ENCODE data around the gene PRIMPOL. TPM values are rescaled to one million over a fixed set of nuclear protein-coding genes. Genes with fewer than 3 reads are reported as not detected.

Gene PRIMPOL
- total RNA-seq, 1 experiment from 2014 or later = 12.7 TPM

- BruUV-seq (replicated peaks) = no TSS peak
- no peaks in the 10 kb centered on the region for H3K27me3 Mint-ChIP-seq (ENCODE audit: unreplicated experiment)
- DNase-seq = no peak
- H3K27ac Mint-ChIP-seq (ENCODE audit: unreplicated experiment) = no peak overlapping the region
- CTCF ChIA-PET = interaction anchor here (0.5 kb wide), 1 partner anchor 42 kb away, joined by 3 read pairs; no protein-coding TSS in a partner anchor
- H3K36me3 Mint-ChIP-seq (ENCODE audit: insufficient read depth, unreplicated experiment) = peaks cover 24% of the 10 kb centered on the region
- no peak overlapping the region for H3K4me3 Mint-ChIP-seq (ENCODE audit: low read depth, unreplicated experiment)
- intact Hi-C loops (cut with micrococcal nuclease; ENCODE audit: unreplicated experiment) = no loop called here
- H3K4me1 Mint-ChIP-seq (ENCODE audit: low read depth, unreplicated experiment) = peaks cover 15% of the 10 kb centered on the region
- peaks cover 4% of the 10 kb centered on the region for H3K9me3 Mint-ChIP-seq (ENCODE audit: low read depth, unreplicated experiment)
- no peak for TF ChIP-seq CTCF (IDR thresholded peaks at IDR 0.05; ENCODE audit: unreplicated experiment)
Observed at GRCh38 chr4:184628103-184628502, 21.4 kb upstream of the PRIMPOL start.

- Mint-ChIP-seq H3K9me3 (ENCODE audit: low read depth, unreplicated experiment) (no peaks in the 10 kb centered on the region), H3K27ac (ENCODE audit: unreplicated experiment) (no peak overlapping the region), H3K36me3 (ENCODE audit: insufficient read depth, unreplicated experiment) (peaks cover 25% of the 10 kb centered on the region), H3K4me3 (ENCODE audit: low read depth, unreplicated experiment) (no peak overlapping the region), H3K27me3 (ENCODE audit: unreplicated experiment) (no peaks in the 10 kb centered on the region), H3K4me1 (ENCODE audit: low read depth, unreplicated experiment) (peaks cover 5% of the 10 kb centered on the region)
- TF ChIP-seq CTCF (IDR thresholded peaks at IDR 0.05; ENCODE audit: unreplicated experiment) = no peak
- intact Hi-C loops (cut with micrococcal nuclease; ENCODE audit: unreplicated experiment) = no loop called here
- CTCF ChIA-PET = no interaction called here
- DNase-seq = no peak
- BruUV-seq (replicated peaks) = no TSS peak
Observed at GRCh38 chr4:184632842-184633241, 16.7 kb upstream of the PRIMPOL start.

GRCh38 chr4:184635381-184635780, 14.2 kb upstream of the PRIMPOL start:
- no peak for TF ChIP-seq CTCF (IDR thresholded peaks at IDR 0.05; ENCODE audit: unreplicated experiment)
- Mint-ChIP-seq H3K4me1 (ENCODE audit: low read depth, unreplicated experiment) (peaks cover 5% of the 10 kb centered on the region), H3K4me3 (ENCODE audit: low read depth, unreplicated experiment) (no peak overlapping the region), H3K27me3 (ENCODE audit: unreplicated experiment) (no peaks in the 10 kb centered on the region), H3K9me3 (ENCODE audit: low read depth, unreplicated experiment) (no peaks in the 10 kb centered on the region), H3K27ac (ENCODE audit: unreplicated experiment) (no peak overlapping the region), H3K36me3 (ENCODE audit: insufficient read depth, unreplicated experiment) (peaks cover 30% of the 10 kb centered on the region)
- no TSS peak for BruUV-seq (replicated peaks)
- CTCF ChIA-PET = no interaction called here
- DNase-seq = no peak
- intact Hi-C loops (cut with micrococcal nuclease; ENCODE audit: unreplicated experiment) = no loop called here

- no peak overlapping the region for H3K27ac Mint-ChIP-seq (ENCODE audit: unreplicated experiment)
Observed at GRCh38 chr4:184636144-184636543, 13.4 kb upstream of the PRIMPOL start.

More at GRCh38 chr4:184636144-184636543, 13.4 kb upstream of the PRIMPOL start:
- TF ChIP-seq CTCF (IDR thresholded peaks at IDR 0.05; ENCODE audit: unreplicated experiment) = no peak
- H3K4me3 Mint-ChIP-seq (ENCODE audit: low read depth, unreplicated experiment) = no peak overlapping the region
- H3K9me3 Mint-ChIP-seq (ENCODE audit: low read depth, unreplicated experiment) = no peaks in the 10 kb centered on the region
- H3K36me3 Mint-ChIP-seq (ENCODE audit: insufficient read depth, unreplicated experiment) = peaks cover 28% of the 10 kb centered on the region
- H3K4me1 Mint-ChIP-seq (ENCODE audit: low read depth, unreplicated experiment) = peaks cover 5% of the 10 kb centered on the region
- BruUV-seq (replicated peaks) = no TSS peak
- intact Hi-C loops (cut with micrococcal nuclease; ENCODE audit: unreplicated experiment) = no loop called here
- DNase-seq = no peak
- H3K27me3 Mint-ChIP-seq (ENCODE audit: unreplicated experiment) = no peaks in the 10 kb centered on the region
- CTCF ChIA-PET = no interaction called here
